Activated CD8-positive, alpha-beta T cell treated with anti-CD3 and anti-CD28 coated beads for 36 hours (primary cell): ENCODE measurements around the gene UBASH3B. TPM values are rescaled to one million over a fixed set of nuclear protein-coding genes. Genes with fewer than 3 reads are reported as not detected.

ENCODE experiments used
- ATAC-seq: fragments of 200-7000 bp; cut with Tn5 transposase; one replicate; pipeline ENCODE4 v1.10.0; 2021; ENCODE audit warnings: mild to moderate bottlenecking, moderate library complexity
- CTCF ChIA-PET: fragments of 350-600 bp; sonication (Branson Sonifier 250); formaldehyde crosslinking; loops from one replicate; lab custom pipeline; 2021; ENCODE audit warnings: antibody characterized with exemption; lab: Charles Lee
- POLR2A ChIA-PET: fragments of 350-600 bp; sonication (Branson Sonifier 250); formaldehyde crosslinking; loops from one replicate; lab custom pipeline; 2021; ENCODE audit warnings: antibody characterized with exemption; lab: Charles Lee
- DNase-seq: peaks from one replicate; pipeline ENCODE4 v3.0.0-alpha.2; 2020
- H3K27ac Mint-ChIP-seq: one replicate; pipeline ENCODE4 v1.8.0; 2021; ENCODE audit warnings: mild to moderate bottlenecking, mixed read lengths
- H3K27me3 Mint-ChIP-seq: one replicate; pipeline ENCODE4 v1.8.0; 2021; ENCODE audit warnings: mixed read lengths
- H3K36me3 Mint-ChIP-seq: one replicate; pipeline ENCODE4 v1.8.0; 2021; ENCODE audit warnings: low read depth, mixed read lengths
- H3K4me1 Mint-ChIP-seq: one replicate; pipeline ENCODE4 v1.8.0; 2021; ENCODE audit warnings: low read depth, mixed read lengths
- H3K4me3 Mint-ChIP-seq: one replicate; pipeline ENCODE4 v1.8.0; 2021; ENCODE audit warnings: mild to moderate bottlenecking, moderate library complexity, mixed read lengths
- H3K9me3 Mint-ChIP-seq: one replicate; pipeline ENCODE4 v1.8.0; 2021; ENCODE audit warnings: mixed read lengths
- intact Hi-C: fragments of 100-400 bp; cut with micrococcal nuclease; formaldehyde crosslinking; loops from one replicate; pipeline ENCODE4 v1.10.0; 2022
- total RNA-seq, 2 experiments: library from RNA; stranded (reverse); gene quantifications; one replicate each; pipeline ENCODE4 v1.2.3, GENCODE V29; 2021
- TF ChIP-seq, protein P1 (sequence below): fragments of 200-600 bp; IDR thresholded peaks from one replicate; pipeline ENCODE4 v1.8.0; 2022; ENCODE audit warnings: antibody characterized with exemption, mild to moderate bottlenecking

UBASH3B gene
- total RNA-seq, 2 experiments from 2014 or later = 36.1 to 40.6 TPM

- ATAC-seq (no peak), DNase-seq (no peak)
- Mint-ChIP-seq H3K27ac (no peak overlapping the region), H3K4me3 (no peak overlapping the region), H3K27me3 (no peaks in the 10 kb centered on the region), H3K36me3 (peaks cover 31% of the 10 kb centered on the region), H3K9me3 (no peaks in the 10 kb centered on the region), H3K4me1 (peaks cover 14% of the 10 kb centered on the region)
- intact Hi-C loops = no loop called here
- CTCF ChIA-PET = interaction anchor here (0.9 to 6.8 kb wide), 24 partner anchors 9 to 203 kb away, joined by 3 to 99 read pairs (median 6); partner anchors contain the start of gene CRTAM
- POLR2A ChIA-PET = no interaction called here
- TF ChIP-seq, protein P1, sequence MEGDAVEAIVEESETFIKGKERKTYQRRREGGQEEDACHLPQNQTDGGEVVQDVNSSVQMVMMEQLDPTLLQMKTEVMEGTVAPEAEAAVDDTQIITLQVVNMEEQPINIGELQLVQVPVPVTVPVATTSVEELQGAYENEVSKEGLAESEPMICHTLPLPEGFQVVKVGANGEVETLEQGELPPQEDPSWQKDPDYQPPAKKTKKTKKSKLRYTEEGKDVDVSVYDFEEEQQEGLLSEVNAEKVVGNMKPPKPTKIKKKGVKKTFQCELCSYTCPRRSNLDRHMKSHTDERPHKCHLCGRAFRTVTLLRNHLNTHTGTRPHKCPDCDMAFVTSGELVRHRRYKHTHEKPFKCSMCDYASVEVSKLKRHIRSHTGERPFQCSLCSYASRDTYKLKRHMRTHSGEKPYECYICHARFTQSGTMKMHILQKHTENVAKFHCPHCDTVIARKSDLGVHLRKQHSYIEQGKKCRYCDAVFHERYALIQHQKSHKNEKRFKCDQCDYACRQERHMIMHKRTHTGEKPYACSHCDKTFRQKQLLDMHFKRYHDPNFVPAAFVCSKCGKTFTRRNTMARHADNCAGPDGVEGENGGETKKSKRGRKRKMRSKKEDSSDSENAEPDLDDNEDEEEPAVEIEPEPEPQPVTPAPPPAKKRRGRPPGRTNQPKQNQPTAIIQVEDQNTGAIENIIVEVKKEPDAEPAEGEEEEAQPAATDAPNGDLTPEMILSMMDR = no peak
Measured at GRCh38 chr11:122782222-122782621, 126.7 kb downstream of the UBASH3B start.

- TF ChIP-seq, protein P1 = no peak
- Mint-ChIP-seq H3K9me3 (no peaks in the 10 kb centered on the region), H3K36me3 (peaks cover 25% of the 10 kb centered on the region), H3K27me3 (no peaks in the 10 kb centered on the region), H3K4me3 (no peak overlapping the region), H3K27ac (no peak overlapping the region), H3K4me1 (no peaks in the 10 kb centered on the region)
- ChIA-PET POLR2A (no interaction called here), CTCF (interaction anchor here (1.1 to 6.8 kb wide), 6 partner anchors 12 to 156 kb away, joined by 3 to 99 read pairs (median 32); partner anchors contain the start of gene CRTAM)
- intact Hi-C loops = no loop called here
- DNase-seq = no peak
- ATAC-seq = no peak
Measured at GRCh38 chr11:122784325-122784955, 128.9 kb downstream of the UBASH3B start.

DNA sequence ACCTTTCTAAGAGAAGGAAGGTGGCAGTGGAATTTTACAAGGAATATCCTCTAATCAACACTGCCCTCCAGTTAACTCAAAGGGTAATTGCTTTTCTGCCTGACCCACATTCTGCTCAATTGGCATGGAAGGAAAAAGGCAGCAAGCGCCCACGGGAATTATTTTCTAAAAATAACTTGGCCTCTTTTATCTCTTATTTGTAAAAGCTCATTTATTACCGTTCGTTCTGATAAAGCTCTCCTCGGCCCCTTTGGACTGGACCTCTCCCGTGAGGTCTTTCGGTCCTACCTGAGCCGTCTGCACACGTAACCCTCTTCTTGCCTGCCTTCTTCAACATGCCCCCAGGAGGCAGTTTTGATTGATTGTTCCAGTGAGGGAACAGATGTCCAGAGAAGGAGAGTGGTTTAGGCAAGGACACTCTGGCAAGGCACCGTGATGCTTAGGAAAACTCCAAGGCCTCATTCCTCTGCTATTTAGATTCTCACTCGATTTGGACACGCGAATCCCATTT, 129.6 kb downstream of the UBASH3B start:
- ATAC-seq (no peak), DNase-seq (no peak)
- no peak overlapping the region for H3K27ac Mint-ChIP-seq
- TF ChIP-seq, protein P1 = no peak
- intact Hi-C loops = no loop called here
- H3K27me3 Mint-ChIP-seq = no peaks in the 10 kb centered on the region
- peaks cover 23% of the 10 kb centered on the region for H3K36me3 Mint-ChIP-seq
- no peaks in the 10 kb centered on the region for H3K9me3 Mint-ChIP-seq
- H3K4me3 Mint-ChIP-seq = no peak overlapping the region
- H3K4me1 Mint-ChIP-seq = no peaks in the 10 kb centered on the region
- POLR2A ChIA-PET = no interaction called here
- CTCF ChIA-PET = interaction anchor here (1.1 to 6.8 kb wide), 5 partner anchors 12 to 157 kb away, joined by 3 to 99 read pairs (median 57); partner anchors contain the start of gene CRTAM

GRCh38 chr11:122786896-122787295, 131.4 kb downstream of the UBASH3B start:
- TF ChIP-seq, protein P1 = no peak
- Mint-ChIP-seq H3K9me3 (no peaks in the 10 kb centered on the region), H3K36me3 (peaks cover 22% of the 10 kb centered on the region), H3K27ac (no peak overlapping the region), H3K4me3 (no peak overlapping the region), H3K27me3 (no peaks in the 10 kb centered on the region), H3K4me1 (no peaks in the 10 kb centered on the region)
- POLR2A ChIA-PET = no interaction called here
- DNase-seq = no peak
- no peak for ATAC-seq
- intact Hi-C loops = no loop called here
- CTCF ChIA-PET = interaction anchor here (1.0 to 13.3 kb wide), 8 partner anchors 10 to 206 kb away, joined by 3 to 352 read pairs (median 6); no protein-coding TSS in a partner anchor
